Sigmoid colon (tissue), 7 donors: ENCODE results near the gene FGF9. TPM values are rescaled to one million over a fixed set of nuclear protein-coding genes. Genes with fewer than 3 reads are reported as not detected.
A peak's percentile ranks its signal among the peaks of the same experiment; 100 is the strongest.

ENCODE experiments used
- DNase-seq: peaks from one replicate; pipeline ENCODE4 v3.0.0-alpha.2; 2019
- H3K27ac ChIP-seq, 4 donors: fragments of 200-600 bp; sonication (generic); one replicate each; pipeline ENCODE4 v1.5.1; 2016 to 2019; ENCODE audit warnings: mild to moderate bottlenecking in 1 of 4
- H3K27me3 ChIP-seq, 3 donors: fragments of 200-600 bp; sonication (generic); one replicate each; pipeline ENCODE4 v1.5.1; 2019; ENCODE audit warnings: mild to moderate bottlenecking in 1 of 3
- H3K36me3 ChIP-seq, 4 donors: fragments of 200-600 bp; sonication (generic); one replicate each; pipeline ENCODE4 v1.5.1; 2016 to 2019
- H3K4me1 ChIP-seq, 4 donors: fragments of 200-600 bp; sonication (generic); one replicate each; pipeline ENCODE4 v1.5.1; 2017 to 2019
- H3K4me3 ChIP-seq, 4 donors: fragments of 200-600 bp; sonication (generic); one replicate each; pipeline ENCODE4 v1.5.1; 2017 to 2019; ENCODE audit warnings: mild to moderate bottlenecking in 2 of 4, moderate library complexity in 1 of 4
- H3K9me3 ChIP-seq, 4 donors: fragments of 200-600 bp in 3 of 4; sonication (generic) in 3 of 4; one replicate each; pipeline versions ENCODE4 v1.5.1 to v1.6.1; 2013 to 2019
- EP300 ChIP-seq, 4 donors: sonication (generic); formaldehyde crosslinking; IDR thresholded peaks; one replicate each; pipeline ENCODE4 v1.6.1; 2017; ENCODE audit warnings: antibody characterized with exemption in 4 of 4
- POLR2A ChIP-seq, 2 donors: fragments of 450-650 bp; IDR thresholded peaks; one replicate each; pipeline ENCODE4 v1.6.1; 2016; ENCODE audit warnings: antibody characterized with exemption in 2 of 2, mild to moderate bottlenecking in 2 of 2, moderate library complexity in 2 of 2
- POLR2AphosphoS5 ChIP-seq, 4 donors: sonication (generic); formaldehyde crosslinking; IDR thresholded peaks; one replicate each; pipeline ENCODE4 v1.6.1; 2017; ENCODE audit warnings: antibody characterized with exemption in 4 of 4
- WGBS, 2 donors: extraction: QIAGEN DNeasy Blood & Tissue Kit; methylation state at CpG; one replicate each; pipeline ENCODE4 v1.1.7; 2013; 5-methylcytosine and 5-hydroxymethylcytosine counted together
- intact Hi-C: fragments of 100-400 bp; cut with DNase I; formaldehyde crosslinking; loops from one replicate; pipeline ENCODE4 v1.15.1; 2023
- polyA plus RNA-seq, 3 donors: library from polyadenylated mRNA; stranded (reverse); fragments of 200-250 nt; gene quantifications; one replicate each; pipeline ENCODE4 v1.2.3, GENCODE V29; 2013
- total RNA-seq, 4 donors: library from RNA; depleted of rRNA; stranded (reverse); fragments of >200 nt; gene quantifications; one replicate each; pipeline ENCODE4 v1.1.0, GENCODE V29; 2016
- TF ChIP-seq, protein P1 (sequence below), 4 experiments: fragments of 450-650 bp in 3 of 4; fragments of 200-600 bp in 1 of 4; IDR thresholded peaks; one replicate each; pipeline ENCODE4 v1.5.1; 2016 to 2019; ENCODE audit warnings: antibody characterized with exemption in 4 of 4, mild to moderate bottlenecking in 3 of 4, moderate library complexity in 2 of 4
- donor health status: healthy with polysubstance abuse.
- donor health status: Bipolar disorder and iron deficiency.
- donor health status: healthy.

Gene FGF9
- total and polyA plus RNA-seq, 7 donors: 0.36 to 1.4 (median 0.60) TPM

GRCh38 chr13:21723807-21724505 is 53.1 kb downstream of the FGF9 start:
- Histone ChIP-seq H3K36me3 (no peaks in the 10 kb centered on the region), H3K4me1 (peaks cover 0 to 8% (median 0%) of the 10 kb centered on the region in 4 donors), H3K4me3 (no peak overlapping the region), H3K27me3 (no peaks in the 10 kb centered on the region), H3K27ac (peak overlapping the region in 1 of 4 donors; percentile 45), H3K9me3 (no peaks in the 10 kb centered on the region)
- intact Hi-C loops: no loop called here
- TF ChIP-seq EP300 (IDR thresholded peaks at IDR 0.05) (no peak), POLR2AphosphoS5 (IDR thresholded peaks at IDR 0.05) (no peak), POLR2A (IDR thresholded peaks at IDR 0.05) (no peak)
- TF ChIP-seq, protein P1, sequence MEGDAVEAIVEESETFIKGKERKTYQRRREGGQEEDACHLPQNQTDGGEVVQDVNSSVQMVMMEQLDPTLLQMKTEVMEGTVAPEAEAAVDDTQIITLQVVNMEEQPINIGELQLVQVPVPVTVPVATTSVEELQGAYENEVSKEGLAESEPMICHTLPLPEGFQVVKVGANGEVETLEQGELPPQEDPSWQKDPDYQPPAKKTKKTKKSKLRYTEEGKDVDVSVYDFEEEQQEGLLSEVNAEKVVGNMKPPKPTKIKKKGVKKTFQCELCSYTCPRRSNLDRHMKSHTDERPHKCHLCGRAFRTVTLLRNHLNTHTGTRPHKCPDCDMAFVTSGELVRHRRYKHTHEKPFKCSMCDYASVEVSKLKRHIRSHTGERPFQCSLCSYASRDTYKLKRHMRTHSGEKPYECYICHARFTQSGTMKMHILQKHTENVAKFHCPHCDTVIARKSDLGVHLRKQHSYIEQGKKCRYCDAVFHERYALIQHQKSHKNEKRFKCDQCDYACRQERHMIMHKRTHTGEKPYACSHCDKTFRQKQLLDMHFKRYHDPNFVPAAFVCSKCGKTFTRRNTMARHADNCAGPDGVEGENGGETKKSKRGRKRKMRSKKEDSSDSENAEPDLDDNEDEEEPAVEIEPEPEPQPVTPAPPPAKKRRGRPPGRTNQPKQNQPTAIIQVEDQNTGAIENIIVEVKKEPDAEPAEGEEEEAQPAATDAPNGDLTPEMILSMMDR (IDR thresholded peaks at IDR 0.05): no peak
- 75 to 76% methylated on average over 17 of the region's 17 CpGs for WGBS, 2 donors
- no peak for DNase-seq

GRCh38 chr13:21730186-21730880 is 59.5 kb downstream of the FGF9 start:
- Histone ChIP-seq H3K36me3 (no peaks in the 10 kb centered on the region), H3K27me3 (no peaks in the 10 kb centered on the region), H3K4me1 (no peaks in the 10 kb centered on the region), H3K9me3 (no peaks in the 10 kb centered on the region), H3K27ac (no peak overlapping the region), H3K4me3 (no peak overlapping the region)
- intact Hi-C loops: no loop called here
- WGBS, 2 donors: 81 to 93% methylated on average over 9 of the region's 9 CpGs
- TF ChIP-seq, protein P1 (IDR thresholded peaks at IDR 0.05): no peak
- TF ChIP-seq EP300 (IDR thresholded peaks at IDR 0.05) (no peak), POLR2A (IDR thresholded peaks at IDR 0.05) (no peak), POLR2AphosphoS5 (IDR thresholded peaks at IDR 0.05) (no peak)
- DNase-seq: no peak

- TF ChIP-seq POLR2A (IDR thresholded peaks at IDR 0.05) (no peak), EP300 (IDR thresholded peaks at IDR 0.05) (no peak), POLR2AphosphoS5 (IDR thresholded peaks at IDR 0.05) (no peak)
- TF ChIP-seq, protein P1 (IDR thresholded peaks at IDR 0.05): no peak
- no peaks in the 10 kb centered on the region for H3K9me3 ChIP-seq
- H3K27ac ChIP-seq: no peak overlapping the region
- intact Hi-C loops: no loop called here
- DNase-seq: no peak
- peaks cover 0 to 17% (median 14%) of the 10 kb centered on the region in 4 donors for H3K4me1 ChIP-seq
- H3K36me3 ChIP-seq: no peaks in the 10 kb centered on the region
- H3K27me3 ChIP-seq: no peaks in the 10 kb centered on the region
- no peak overlapping the region for H3K4me3 ChIP-seq
- 55 to 74% methylated on average over 9 of the region's 9 CpGs for WGBS, 2 donors
These were observed 62.8 kb downstream of the FGF9 start for GRCh38 chr13:21733475-21734263.

DNA sequence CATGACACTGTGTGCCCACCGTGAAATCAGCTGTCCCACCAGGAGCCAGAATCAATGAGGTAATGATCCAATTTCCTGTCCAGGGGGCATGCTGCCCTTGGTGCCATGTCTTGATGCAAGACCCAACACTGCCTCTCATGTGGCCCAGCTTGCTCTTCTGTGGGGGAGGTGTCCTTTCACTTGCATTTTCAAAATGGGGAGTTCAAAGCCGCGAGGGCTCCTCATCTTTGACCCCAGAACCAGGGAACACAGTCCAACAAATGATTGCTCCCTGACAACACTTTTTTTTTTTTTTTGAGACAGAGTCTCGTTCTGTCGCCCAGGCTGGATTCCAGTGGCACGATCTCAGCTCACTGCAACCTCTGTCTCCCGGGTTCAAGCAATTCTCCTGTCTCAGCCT is 64.1 kb downstream of the FGF9 start:
- Histone ChIP-seq H3K9me3 (no peaks in the 10 kb centered on the region), H3K4me3 (no peak overlapping the region), H3K4me1 (peaks cover 0 to 17% (median 14%) of the 10 kb centered on the region in 4 donors), H3K27me3 (no peaks in the 10 kb centered on the region), H3K27ac (no peak overlapping the region), H3K36me3 (no peaks in the 10 kb centered on the region)
- TF ChIP-seq POLR2AphosphoS5 (IDR thresholded peaks at IDR 0.05): no peak
- 94 to 95% methylated on average over 7 of the region's 7 CpGs for WGBS, 2 donors
- no peak for DNase-seq
- intact Hi-C loops: no loop called here
